Keratinocyte (primary cell): ENCODE data around the gene TP53AIP1. TPM values are rescaled to one million over a fixed set of nuclear protein-coding genes. Genes with fewer than 3 reads are reported as not detected.

Experiments used
- DNase-seq: peaks from one replicate; pipeline ENCODE4 v3.0.0-alpha.2; 2011; ENCODE audit warnings: low read depth, missing footprints, low spot score
- FAIRE-seq: peaks from 2 replicates; lab custom pipeline; 2011; peaks lifted over from hg19 to GRCh38; lab: Jason Lieb, UNC
- H2AFZ ChIP-seq: 2 replicates; pipeline ENCODE4 v1.6.0; 2012; ENCODE audit warnings: low read length, control low read depth, inconsistent platforms; ENCODE audit not compliant: control insufficient read depth
- H3K27ac ChIP-seq: 2 replicates; pipeline ENCODE4 v1.5.1; 2011; ENCODE audit warnings: low read length; ENCODE audit not compliant: control insufficient read depth, insufficient read depth
- H3K27me3 ChIP-seq: 3 replicates; pipeline ENCODE4 v1.6.0; 2011; ENCODE audit warnings: low read length; ENCODE audit not compliant: control insufficient read depth, insufficient read depth; ENCODE audit errors: extremely low read depth
- H3K36me3 ChIP-seq, 2 experiments: 2 replicates in 1 of 2; 3 replicates in 1 of 2; pipeline ENCODE4 v1.5.1; 2011; ENCODE audit warnings: low read length in 2 of 2, mild to moderate bottlenecking in 1 of 2; ENCODE audit not compliant: control insufficient read depth in 2 of 2, insufficient read depth in 2 of 2; ENCODE audit errors: extremely low read depth in 1 of 2
- H3K4me1 ChIP-seq: 3 replicates; pipeline ENCODE4 v1.5.1; 2011; ENCODE audit warnings: low read length; ENCODE audit not compliant: control insufficient read depth, insufficient read depth; ENCODE audit errors: extremely low read depth
- H3K4me2 ChIP-seq: 3 replicates; pipeline ENCODE4 v1.6.0; 2011; ENCODE audit warnings: low read depth, low read length; ENCODE audit not compliant: control insufficient read depth, insufficient read depth; ENCODE audit errors: extremely low read depth
- H3K4me3 ChIP-seq, 3 experiments: fragments of 200-600 bp in 1 of 3; sonication (generic) in 1 of 3; 2 replicates in 2 of 3; 3 replicates in 1 of 3; pipeline ENCODE4 v1.5.1; 2011 to 2016; ENCODE audit warnings: low read length in 3 of 3, mild to moderate bottlenecking in 3 of 3, control low read depth in 2 of 3, inconsistent platforms in 1 of 3, low read depth in 1 of 3, mixed read lengths in 1 of 3, mixed run types in 1 of 3, moderate library complexity in 1 of 3; ENCODE audit not compliant: control insufficient read depth in 2 of 3, insufficient read depth in 2 of 3; ENCODE audit errors: extremely low read depth in 1 of 3
- H3K79me2 ChIP-seq: 2 replicates; pipeline ENCODE4 v1.6.0; 2012; ENCODE audit warnings: low read length; ENCODE audit not compliant: control insufficient read depth, insufficient read depth
- H3K9ac ChIP-seq: 3 replicates; pipeline ENCODE4 v1.6.0; 2011; ENCODE audit warnings: low read length; ENCODE audit not compliant: control insufficient read depth, insufficient read depth; ENCODE audit errors: extremely low read depth
- H3K9me1 ChIP-seq: 3 replicates; pipeline ENCODE4 v1.6.0; 2011; ENCODE audit warnings: low read length; ENCODE audit not compliant: control insufficient read depth, insufficient read depth; ENCODE audit errors: extremely low read depth
- H3K9me3 ChIP-seq: 2 replicates; pipeline ENCODE4 v1.5.1; 2012; ENCODE audit warnings: low read depth, low read length; ENCODE audit not compliant: control insufficient read depth
- H4K20me1 ChIP-seq: 3 replicates; pipeline ENCODE4 v1.6.0; 2011; ENCODE audit warnings: low read length; ENCODE audit not compliant: control insufficient read depth, insufficient read depth; ENCODE audit errors: extremely low read depth
- CTCF ChIP-seq, 3 experiments: IDR thresholded peaks in 1 of 3; conservative IDR thresholded peaks in 1 of 3; optimal IDR thresholded peaks in 1 of 3; 2 replicates in 2 of 3; 3 replicates in 1 of 3; pipeline versions ENCODE3 to v1.5.1; 2011; ENCODE audit warnings: low read length in 3 of 3, mild to moderate bottlenecking in 3 of 3, moderate library complexity in 2 of 3, control low read depth in 1 of 3, inconsistent platforms in 1 of 3; ENCODE audit not compliant: insufficient read depth in 2 of 3; ENCODE audit errors: extremely low read depth in 1 of 3
- EZH2 ChIP-seq: IDR thresholded peaks from one replicate; pipeline ENCODE4 v1.6.1; 2012; ENCODE audit warnings: inconsistent platforms, mild to moderate bottlenecking, low read length, moderate library complexity
- dilution Hi-C: fragments of 300-500 bp; cut with MboI; formaldehyde crosslinking; loops from one replicate; pipeline ENCODE4 v1.7.0; 2020; ENCODE audit warnings: low sequenced_read_pairs; ENCODE audit not compliant: extremely low pct_ligation_motif_present
- polyA plus RNA-seq, 5 experiments: library from polyadenylated mRNA; depleted of rRNA in 3 of 5; stranded (reverse) in 3 of 5; stranded (forward) in 1 of 5; unstranded in 1 of 5; fragments of >200 nt; gene quantifications; 1 replicate in 1 of 5; 2 replicates in 3 of 5; 3 replicates in 1 of 5; pipeline versions ENCODE4 v1.2.1 to v1.2.3, GENCODE V29; 2011 to 2012; ENCODE audit warnings: missing spikeins in 2 of 5, low read depth in 1 of 5, low replicate concordance in 1 of 5

The TP53AIP1 gene
- polyA plus RNA-seq, 1 donor (not counting 4 experiments of a cell fraction or from before 2014, with no cell fraction given), result 37.1 TPM

DNA sequence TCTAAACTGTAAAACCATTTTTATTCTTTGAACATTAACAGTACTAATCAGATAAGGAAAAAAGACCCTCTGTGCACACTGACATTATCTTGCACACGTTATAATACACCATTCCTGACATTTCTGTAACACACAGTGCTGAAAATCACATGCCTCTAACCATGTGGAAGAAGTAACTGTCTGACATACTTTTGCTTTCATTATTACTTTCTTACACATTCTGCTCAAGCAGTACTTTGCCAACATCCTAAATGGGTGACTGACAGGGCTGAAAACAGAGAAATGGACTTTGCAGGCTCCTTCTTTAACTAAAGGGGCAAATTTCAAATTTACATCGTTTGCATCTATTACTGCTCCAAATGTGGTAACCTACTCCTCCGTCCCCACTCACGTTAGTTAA lies 22.8 kb upstream of the TP53AIP1 start:
- Histone ChIP-seq H3K27ac (no peak overlapping the region), H3K9me1 (no peaks in the 10 kb centered on the region), H3K9me3 (no peaks in the 10 kb centered on the region), H3K4me2 (no peak overlapping the region), H3K4me1 (no peaks in the 10 kb centered on the region), H3K9ac (no peak overlapping the region), H3K36me3 (peaks cover 11 to 15% of the 10 kb centered on the region in 2 experiments), H3K4me3 (no peak overlapping the region), H2AFZ (no peak overlapping the region), H4K20me1 (no peaks in the 10 kb centered on the region), H3K79me2 (no peaks in the 10 kb centered on the region), H3K27me3 (no peaks in the 10 kb centered on the region)
- TF ChIP-seq CTCF (optimal IDR thresholded peaks at IDR 0.05 in 1 of 3, IDR thresholded peaks at IDR 0.05 in 1 of 3, conservative IDR thresholded peaks at IDR 0.05 in 1 of 3; ENCODE audit: extremely low read depth in 1 of 3, insufficient read depth in 2 of 3, low read length in 3 of 3) (no peak), EZH2 (no peak)
- dilution Hi-C loops, result no loop called here
- no peak for FAIRE-seq
- DNase-seq, result no peak

GRCh38 chr11:128964463-128964930 lies 21.8 kb upstream of the TP53AIP1 start:
- Histone ChIP-seq H3K4me1 (no peaks in the 10 kb centered on the region), H3K36me3 (peaks cover 5% of the 10 kb centered on the region in 2 experiments), H3K9me3 (no peaks in the 10 kb centered on the region), H3K27ac (no peak overlapping the region), H3K27me3 (no peaks in the 10 kb centered on the region), H4K20me1 (no peaks in the 10 kb centered on the region), H3K4me3 (no peak overlapping the region), H2AFZ (no peak overlapping the region), H3K79me2 (no peaks in the 10 kb centered on the region), H3K9ac (no peak overlapping the region), H3K9me1 (no peaks in the 10 kb centered on the region), H3K4me2 (no peak overlapping the region)
- TF ChIP-seq CTCF (optimal IDR thresholded peaks at IDR 0.05 in 1 of 3, IDR thresholded peaks at IDR 0.05 in 1 of 3, conservative IDR thresholded peaks at IDR 0.05 in 1 of 3; ENCODE audit: extremely low read depth in 1 of 3, insufficient read depth in 2 of 3, low read length in 3 of 3) (no peak), EZH2 (no peak)
- DNase-seq (no peak), FAIRE-seq (no peak)
- dilution Hi-C loops, result no loop called here
